ENCODE measurements around the gene SLC38A6.
A peak's percentile ranks its signal among the peaks of the same experiment; 100 is the strongest.

SLC38A6 gene

GRCh38 chr14:61026526-61026925, 45.5 kb downstream of the SLC38A6 start:
- no peak overlapping the region for H3K4me3 ChIP-seq (ENCODE audit: low read depth, low read length)
- no peak for TF ChIP-seq CTCF (IDR thresholded peaks at IDR 0.05; ENCODE audit: low read depth, low read length, missing control alignments)
- DNase-seq (ENCODE audit: low read depth): no peak

- TF ChIP-seq CTCF (IDR thresholded peaks at IDR 0.05; ENCODE audit: low read depth, low read length, missing control alignments): no peak
- no peak for DNase-seq (ENCODE audit: low read depth)
- H3K4me3 ChIP-seq (ENCODE audit: low read depth, low read length): no peak overlapping the region
Measured at GRCh38 chr14:61031026-61031425, 50.0 kb downstream of the SLC38A6 start.

GRCh38 chr14:61033054-61033453, 52.0 kb downstream of the SLC38A6 start:
- no peak for TF ChIP-seq CTCF (IDR thresholded peaks at IDR 0.05; ENCODE audit: low read depth, low read length, missing control alignments)
- no peak for DNase-seq (ENCODE audit: low read depth)
- no peak overlapping the region for H3K4me3 ChIP-seq (ENCODE audit: low read depth, low read length)

- TF ChIP-seq CTCF (IDR thresholded peaks at IDR 0.05; ENCODE audit: low read depth, low read length, missing control alignments): no peak
- H3K4me3 ChIP-seq (ENCODE audit: low read depth, low read length): no peak overlapping the region
- DNase-seq (ENCODE audit: low read depth): no peak
Measured at GRCh38 chr14:61033855-61034254, 52.8 kb downstream of the SLC38A6 start.

- TF ChIP-seq CTCF (IDR thresholded peaks at IDR 0.05; ENCODE audit: low read depth, low read length, missing control alignments): no peak
- peak; percentile 13 for DNase-seq (ENCODE audit: low read depth)
- H3K4me3 ChIP-seq (ENCODE audit: low read depth, low read length): no peak overlapping the region
Measured at GRCh38 chr14:61034416-61035120, 53.5 kb downstream of the SLC38A6 start.

GRCh38 chr14:61037215-61037614, 56.2 kb downstream of the SLC38A6 start:
- DNase-seq (ENCODE audit: low read depth): no peak
- no peak overlapping the region for H3K4me3 ChIP-seq (ENCODE audit: low read depth, low read length)
- TF ChIP-seq CTCF (IDR thresholded peaks at IDR 0.05; ENCODE audit: low read depth, low read length, missing control alignments): no peak

GRCh38 chr14:61041704-61042103, 60.7 kb downstream of the SLC38A6 start:
- H3K4me3 ChIP-seq (ENCODE audit: low read depth, low read length): no peak overlapping the region
- TF ChIP-seq CTCF (IDR thresholded peaks at IDR 0.05; ENCODE audit: low read depth, low read length, missing control alignments): no peak
- no peak for DNase-seq (ENCODE audit: low read depth)
